SU-DHL-6 (cell line): Measurements from ENCODE around the gene CYP4A22.
"Not testable (repeated sequence)": the region's sequence is repeated elsewhere in the genome, so short reads cannot be mapped to it uniquely, and the experiment has no call there.

Source experiments
- EZH2phosphoT487 ChIP-seq: fragments of 200-600 bp; sonication (generic), shearing (Covaris generic); conservative IDR thresholded peaks from 2 replicates; pipeline ENCODE4 v1.6.1; 2018; ENCODE audit warnings: mild to moderate bottlenecking, antibody characterized with exemption, low read length, moderate library complexity, mixed read lengths
- TF ChIP-seq, protein P1 (sequence below): fragments of 200-600 bp; sonication (generic); IDR thresholded peaks from one replicate; pipeline ENCODE4 v1.5.1; 2017; ENCODE audit warnings: antibody characterized with exemption, mild to moderate bottlenecking, low read length, moderate library complexity; ENCODE audit not compliant: insufficient read depth, poor library complexity, severe bottlenecking

- TF ChIP-seq, protein P1, sequence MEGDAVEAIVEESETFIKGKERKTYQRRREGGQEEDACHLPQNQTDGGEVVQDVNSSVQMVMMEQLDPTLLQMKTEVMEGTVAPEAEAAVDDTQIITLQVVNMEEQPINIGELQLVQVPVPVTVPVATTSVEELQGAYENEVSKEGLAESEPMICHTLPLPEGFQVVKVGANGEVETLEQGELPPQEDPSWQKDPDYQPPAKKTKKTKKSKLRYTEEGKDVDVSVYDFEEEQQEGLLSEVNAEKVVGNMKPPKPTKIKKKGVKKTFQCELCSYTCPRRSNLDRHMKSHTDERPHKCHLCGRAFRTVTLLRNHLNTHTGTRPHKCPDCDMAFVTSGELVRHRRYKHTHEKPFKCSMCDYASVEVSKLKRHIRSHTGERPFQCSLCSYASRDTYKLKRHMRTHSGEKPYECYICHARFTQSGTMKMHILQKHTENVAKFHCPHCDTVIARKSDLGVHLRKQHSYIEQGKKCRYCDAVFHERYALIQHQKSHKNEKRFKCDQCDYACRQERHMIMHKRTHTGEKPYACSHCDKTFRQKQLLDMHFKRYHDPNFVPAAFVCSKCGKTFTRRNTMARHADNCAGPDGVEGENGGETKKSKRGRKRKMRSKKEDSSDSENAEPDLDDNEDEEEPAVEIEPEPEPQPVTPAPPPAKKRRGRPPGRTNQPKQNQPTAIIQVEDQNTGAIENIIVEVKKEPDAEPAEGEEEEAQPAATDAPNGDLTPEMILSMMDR: not testable (repeated sequence)
- not testable (repeated sequence) for TF ChIP-seq EZH2phosphoT487
These were observed 8.4 kb upstream of the CYP4A22 start for GRCh38 chr1:47128854-47129253.
